PC-3 (cell line): ENCODE results near the gene PREP. TPM values are rescaled to one million over a fixed set of nuclear protein-coding genes. Genes with fewer than 3 reads are reported as not detected.

Experiments
- ATAC-seq: fragments of 200-7000 bp; cut with Tn5 transposase; 2 replicates; pipeline ENCODE4 v1.9.1; 2020; ENCODE audit warnings: mild to moderate bottlenecking, moderate library complexity
- BruUV-seq: library from RNA; stranded (reverse); fragments of 400-500 nt; replicated peaks from 2 replicates; lab custom pipeline; 2021; lab: Mats Ljungman, UMichigan
- CTCF ChIA-PET: fragments of 300-600 bp; sonication (Branson Sonifier 250); formaldehyde crosslinking; loops from one replicate; lab custom pipeline; 2022; ENCODE audit warnings: antibody characterized with exemption; lab: Charles Lee
- POLR2A ChIA-PET: fragments of 300-600 bp; sonication (Branson Sonifier 250); formaldehyde crosslinking; loops from one replicate; lab custom pipeline; 2022; ENCODE audit warnings: antibody characterized with exemption; ENCODE audit not compliant: unreplicated experiment; lab: Charles Lee
- DNase-seq: peaks from one replicate; pipeline ENCODE4 v3.0.0-alpha.2; 2015
- H2AFZ ChIP-seq: fragments of 300-600 bp; sonication (generic); 2 replicates; pipeline ENCODE4 v1.6.0; 2016; ENCODE audit warnings: antibody characterized with exemption, low read length
- H3F3A ChIP-seq: fragments of 300-600 bp; sonication (generic); one replicate; pipeline ENCODE4 v1.6.0; 2017; ENCODE audit warnings: antibody characterized with exemption, low read length, control low read depth, mild to moderate bottlenecking; ENCODE audit not compliant: unreplicated experiment
- H3K27ac ChIP-seq: fragments of 300-600 bp; sonication (generic); 2 replicates; pipeline ENCODE4 v1.5.1; 2016; ENCODE audit warnings: mild to moderate bottlenecking, low read length
- H3K27me3 ChIP-seq: fragments of 300-600 bp; sonication (generic); 2 replicates; pipeline ENCODE4 v1.6.1; 2016; ENCODE audit warnings: low read length, mixed read lengths
- H3K36me3 ChIP-seq: fragments of 300-600 bp; sonication (generic); 2 replicates; pipeline ENCODE4 v1.6.1; 2016; ENCODE audit warnings: low read depth, mixed run types, low read length, mixed read lengths
- H3K4me1 ChIP-seq: fragments of 300-600 bp; sonication (generic); 2 replicates; pipeline ENCODE4 v1.5.1; 2016; ENCODE audit warnings: low read length; ENCODE audit not compliant: insufficient read depth
- H3K4me2 ChIP-seq: fragments of 300-600 bp; sonication (generic); 2 replicates; pipeline ENCODE4 v1.6.0; 2016; ENCODE audit warnings: low read length
- H3K4me3 ChIP-seq: fragments of 300-600 bp; sonication (generic); 2 replicates; pipeline ENCODE4 v1.5.1; 2016; ENCODE audit warnings: mild to moderate bottlenecking, low read length, mixed read lengths
- H3K79me2 ChIP-seq: fragments of 300-600 bp; sonication (generic); 2 replicates; pipeline ENCODE4 v1.6.1; 2017; ENCODE audit warnings: low read length, mixed read lengths
- H3K9ac ChIP-seq: fragments of 300-600 bp; sonication (generic); 2 replicates; pipeline ENCODE4 v1.6.0; 2016; ENCODE audit warnings: mild to moderate bottlenecking, low read length
- H3K9me2 ChIP-seq: fragments of 300-600 bp; sonication (generic); replicated peaks from 2 replicates; pipeline ENCODE4 v1.6.1; 2016; ENCODE audit warnings: mixed run types, low read length, mixed read lengths
- H3K9me3 ChIP-seq: fragments of 300-600 bp; sonication (generic); 2 replicates; pipeline ENCODE4 v1.6.1; 2016; ENCODE audit warnings: low read length, mixed read lengths
- H4K20me1 ChIP-seq: fragments of 300-600 bp; sonication (generic); 2 replicates; pipeline ENCODE4 v1.6.1; 2016; ENCODE audit warnings: low read length, mixed read lengths
- CTCF ChIP-seq: fragments of 300-600 bp; sonication (generic); conservative IDR thresholded peaks from 2 replicates; pipeline ENCODE4 v1.5.1; 2017; ENCODE audit warnings: antibody characterized with exemption, low read depth, mild to moderate bottlenecking, low read length
- EZH2 ChIP-seq: fragments of 300-600 bp; sonication (generic); IDR thresholded peaks from one replicate; pipeline ENCODE4 v1.6.1; 2017; ENCODE audit warnings: antibody characterized with exemption, mild to moderate bottlenecking, low read length; ENCODE audit not compliant: unreplicated experiment
- EZH2phosphoT487 ChIP-seq: fragments of 300-600 bp; sonication (generic); IDR thresholded peaks from 2 replicates; pipeline ENCODE4 v1.6.1; 2018; ENCODE audit warnings: mild to moderate bottlenecking, antibody characterized with exemption, low read length, borderline replicate concordance
- intact Hi-C: fragments of 100-400 bp; cut with micrococcal nuclease; formaldehyde crosslinking; loops from 2 replicates; pipeline ENCODE4 v1.9.0; 2023
- total RNA-seq: library from RNA; depleted of rRNA; stranded (reverse); fragments of >200 nt; gene quantifications from 2 replicates; pipeline ENCODE4 v1.2.3, GENCODE V29; 2014

The PREP gene
- total RNA-seq, 1 experiment from 2014 or later = 16.9 TPM

- no peak for ATAC-seq
- Histone ChIP-seq H3F3A (no peaks in the 10 kb centered on the region), H3K4me3 (no peak overlapping the region), H3K27me3 (no peaks in the 10 kb centered on the region), H3K27ac (no peak overlapping the region), H3K9ac (no peak overlapping the region), H3K9me3 (no peaks in the 10 kb centered on the region), H3K4me1 (no peaks in the 10 kb centered on the region), H3K4me2 (no peak overlapping the region), H3K79me2 (no peaks in the 10 kb centered on the region), H2AFZ (no peak overlapping the region), H4K20me1 (no peaks in the 10 kb centered on the region), H3K9me2 (no peaks in the 10 kb centered on the region), H3K36me3 (no peaks in the 10 kb centered on the region; the same call in 1 of the 2 replicates)
- intact Hi-C loops = no loop called here
- no peak for TF ChIP-seq CTCF
- TF ChIP-seq EZH2 = no peak
- no peak for TF ChIP-seq EZH2phosphoT487
- POLR2A ChIA-PET = no interaction called here
- BruUV-seq = no TSS peak
- DNase-seq = no peak
- CTCF ChIA-PET = no interaction called here
These were observed 65.9 kb downstream of the PREP start for GRCh38 chr6:105336986-105337385.

- H3K9me2 ChIP-seq = no peaks in the 10 kb centered on the region
- H3K36me3 ChIP-seq = peaks cover 8% of the 10 kb centered on the region; the same call in 1 of the 2 replicates
- H3K27ac ChIP-seq = no peak overlapping the region
- H3K4me2 ChIP-seq = no peak overlapping the region
- intact Hi-C loops = no loop called here
- no peak overlapping the region for H2AFZ ChIP-seq
- no peaks in the 10 kb centered on the region for H3F3A ChIP-seq
- no peak overlapping the region for H3K4me3 ChIP-seq
- POLR2A ChIA-PET = no interaction called here
- H3K4me1 ChIP-seq = peaks cover 11% of the 10 kb centered on the region
- DNase-seq (no peak), ATAC-seq (no peak)
- H4K20me1 ChIP-seq = no peaks in the 10 kb centered on the region
- TF ChIP-seq EZH2 (no peak), CTCF (no peak), EZH2phosphoT487 (no peak)
- H3K79me2 ChIP-seq = no peaks in the 10 kb centered on the region
- no peak overlapping the region for H3K9ac ChIP-seq
- CTCF ChIA-PET = interaction anchor here (0.7 kb wide), 1 partner anchor 1186 kb away, joined by 5 read pairs; no protein-coding TSS in a partner anchor
- H3K27me3 ChIP-seq = no peaks in the 10 kb centered on the region
- no TSS peak for BruUV-seq
- H3K9me3 ChIP-seq = no peaks in the 10 kb centered on the region
These were observed 70.3 kb downstream of the PREP start for GRCh38 chr6:105332576-105332975.

- H2AFZ ChIP-seq = no peak overlapping the region
- no peak overlapping the region for H3K27ac ChIP-seq
- no peaks in the 10 kb centered on the region for H3K9me2 ChIP-seq
- H3K4me1 ChIP-seq = peaks cover 17% of the 10 kb centered on the region
- DNase-seq (no peak), ATAC-seq (no peak)
- ChIA-PET POLR2A (no interaction called here), CTCF (no interaction called here)
- H3K4me2 ChIP-seq = no peak overlapping the region
- intact Hi-C loops = no loop called here
- no peaks in the 10 kb centered on the region for H4K20me1 ChIP-seq
- H3K4me3 ChIP-seq = no peak overlapping the region
- TF ChIP-seq EZH2phosphoT487 (no peak), CTCF (no peak), EZH2 (no peak)
- H3K79me2 ChIP-seq = no peaks in the 10 kb centered on the region
- no peaks in the 10 kb centered on the region for H3K9me3 ChIP-seq
- H3K36me3 ChIP-seq = peaks cover 8% of the 10 kb centered on the region; the same call in 1 of the 2 replicates
- no peak overlapping the region for H3K9ac ChIP-seq
- BruUV-seq = no TSS peak
- H3F3A ChIP-seq = peaks cover 3% of the 10 kb centered on the region
- H3K27me3 ChIP-seq = no peaks in the 10 kb centered on the region
These were observed 71.0 kb downstream of the PREP start for GRCh38 chr6:105331927-105332326.
